Measurements from ENCODE around the gene SLC9A9.
"Not testable (repeated sequence)": the region's sequence is repeated elsewhere in the genome, so short reads cannot be mapped to it uniquely, and the experiment has no call there.

Gene SLC9A9

DNA sequence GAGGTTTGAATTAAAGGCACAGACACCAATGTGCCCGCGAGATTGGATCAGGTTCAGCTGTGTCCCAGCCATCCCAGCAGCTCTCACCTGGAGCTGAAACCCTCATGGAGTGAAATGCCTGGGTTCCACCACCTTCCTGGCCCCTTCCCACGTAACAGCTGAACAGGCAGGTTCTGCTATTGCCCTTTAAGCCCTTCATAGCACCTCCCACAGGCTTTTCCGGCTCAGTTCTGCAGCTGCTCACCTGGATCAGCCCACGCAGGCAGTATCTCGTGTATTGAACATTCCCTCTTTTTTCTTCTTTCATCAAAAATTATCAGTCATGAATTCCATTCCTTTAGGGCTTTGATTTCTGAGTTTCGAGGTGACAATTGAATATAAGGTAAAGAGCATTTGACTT, 129.8 kb downstream of the SLC9A9 start:
- no peak overlapping the region for H3K27ac Mint-ChIP-seq
- peaks cover 0 to 5% of the 10 kb centered on the region in 2 donors for H3K9me3 Mint-ChIP-seq
- ATAC-seq (no peak), DNase-seq (no peak)
- no peaks in the 10 kb centered on the region for H3K27me3 Mint-ChIP-seq
- H3K4me1 Mint-ChIP-seq = no peaks in the 10 kb centered on the region
- H3K4me3 Mint-ChIP-seq = no peak overlapping the region

DNA sequence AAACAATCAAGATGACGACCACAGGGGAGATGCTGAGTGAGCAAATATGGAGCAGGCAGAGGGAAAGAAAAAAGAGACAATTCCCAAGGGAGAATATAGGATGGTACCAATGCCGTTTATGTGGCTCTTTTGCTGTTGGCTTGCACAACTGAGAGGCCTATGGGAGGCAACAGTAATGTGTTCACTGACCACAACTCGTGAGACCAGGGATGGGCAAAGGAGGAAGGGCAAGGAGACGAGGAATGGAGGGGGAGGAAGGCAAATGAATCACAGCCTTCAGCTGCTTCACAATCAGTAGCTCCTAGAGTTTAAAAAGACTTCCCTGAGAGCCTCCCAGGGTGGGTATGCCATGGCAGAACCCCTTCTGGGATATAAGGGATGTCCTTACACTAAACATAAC, 131.5 kb downstream of the SLC9A9 start:
- no peaks in the 10 kb centered on the region for H3K27me3 Mint-ChIP-seq
- no peak overlapping the region for H3K4me3 Mint-ChIP-seq
- H3K27ac Mint-ChIP-seq = no peak overlapping the region
- H3K9me3 Mint-ChIP-seq = peaks cover 0 to 5% of the 10 kb centered on the region in 2 donors
- ATAC-seq (no peak), DNase-seq (no peak)
- no peaks in the 10 kb centered on the region for H3K4me1 Mint-ChIP-seq

DNA sequence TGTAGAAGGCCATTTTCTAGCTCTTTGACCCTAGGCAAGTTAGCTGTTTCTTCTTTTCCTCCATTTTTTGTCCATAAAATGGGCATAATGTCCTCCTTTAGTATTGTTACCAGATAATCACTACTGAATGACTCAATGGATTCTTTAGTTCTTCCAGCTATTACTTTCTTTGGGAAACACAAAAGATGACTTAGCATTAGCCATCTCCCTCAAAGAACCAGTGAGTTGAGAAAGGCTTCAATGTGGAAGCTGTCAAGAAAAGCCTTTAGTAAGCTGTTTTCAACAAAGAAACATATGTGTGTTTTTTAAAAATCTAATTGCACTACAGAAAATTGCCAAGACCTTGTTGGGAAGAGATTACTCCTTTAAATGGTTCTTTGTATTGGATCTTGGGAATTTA, 135.7 kb downstream of the SLC9A9 start:
- Mint-ChIP-seq H3K9me3 (peaks cover 0 to 5% of the 10 kb centered on the region in 2 donors), H3K27ac (no peak overlapping the region), H3K27me3 (no peaks in the 10 kb centered on the region), H3K4me1 (no peaks in the 10 kb centered on the region), H3K4me3 (no peak overlapping the region)
- ATAC-seq (no peak), DNase-seq (no peak)

DNA sequence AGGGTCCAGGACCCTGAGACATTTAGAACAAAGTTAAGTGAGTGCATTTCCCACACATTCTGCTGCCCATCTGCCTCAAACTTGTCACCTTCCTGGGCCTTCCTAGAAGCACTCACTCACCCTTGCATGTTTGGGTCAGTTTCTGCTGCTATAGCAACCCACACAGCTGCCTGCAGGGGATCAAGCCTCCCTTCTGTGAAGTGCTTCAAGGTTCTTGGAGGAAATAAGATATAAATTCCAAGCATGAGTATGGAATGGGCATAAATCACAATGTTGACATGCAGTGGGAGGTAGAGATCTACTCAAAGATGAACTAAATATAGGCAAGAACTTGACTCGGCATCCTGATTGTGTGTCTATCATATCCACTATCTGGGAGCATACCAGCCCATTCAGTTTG, 140.4 kb downstream of the SLC9A9 start:
- Mint-ChIP-seq H3K4me3 (no peak overlapping the region), H3K9me3 (no peaks in the 10 kb centered on the region), H3K27me3 (no peaks in the 10 kb centered on the region), H3K4me1 (no peaks in the 10 kb centered on the region), H3K27ac (no peak overlapping the region)
- no peak for DNase-seq
- ATAC-seq = no peak

DNA sequence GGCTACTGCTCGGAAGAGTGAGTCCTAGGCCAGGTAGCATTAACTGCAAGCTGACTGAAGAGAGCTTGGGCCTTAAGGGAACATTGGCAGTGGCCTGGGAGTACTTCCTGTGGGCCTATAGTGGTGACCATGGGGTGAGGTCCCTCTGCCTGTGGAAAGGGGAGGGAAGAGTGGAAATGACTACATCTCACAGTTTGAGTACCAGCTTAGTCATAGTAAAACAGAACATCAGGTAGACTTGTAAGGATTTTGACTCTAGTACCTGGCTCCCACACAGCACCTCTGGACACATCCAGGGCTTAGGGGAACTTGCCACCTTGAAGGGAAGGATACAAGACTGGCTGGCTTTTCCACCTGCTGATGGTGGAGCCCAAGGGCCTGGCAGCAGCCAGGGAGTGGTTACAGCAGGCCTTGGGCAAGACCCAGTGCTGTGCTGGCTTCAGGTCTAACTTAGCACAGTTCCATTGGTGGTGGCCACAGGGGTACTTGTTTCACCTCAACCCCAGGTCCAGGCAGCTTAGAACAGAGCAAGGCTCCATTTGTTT, 147.8 kb downstream of the SLC9A9 start:
- ATAC-seq (peak; percentile 35), DNase-seq (no peak)
- Mint-ChIP-seq H3K27ac (no peak overlapping the region), H3K27me3 (no peaks in the 10 kb centered on the region), H3K4me3 (no peak overlapping the region), H3K4me1 (no peaks in the 10 kb centered on the region), H3K9me3 (peaks cover 0 to 8% of the 10 kb centered on the region in 2 donors)

DNA sequence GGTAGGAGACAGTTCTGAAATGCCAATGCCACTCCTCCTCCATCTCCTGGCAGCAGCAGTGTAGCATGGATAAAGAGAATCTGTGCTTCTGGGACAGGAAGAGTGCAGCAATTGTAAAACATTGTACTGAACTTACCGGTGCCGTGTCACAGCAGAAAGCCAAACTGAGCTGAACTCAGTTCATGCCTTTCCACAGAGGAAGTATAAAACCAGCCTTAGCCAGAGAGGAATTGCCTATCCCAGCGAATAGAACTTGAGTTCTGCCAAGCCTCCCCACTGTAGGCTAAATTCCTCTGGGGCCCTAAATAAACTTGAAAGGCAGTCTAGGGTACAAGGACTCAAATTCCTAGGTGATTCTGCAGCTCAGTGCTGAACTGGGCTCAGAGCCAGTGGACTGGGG, 148.8 kb downstream of the SLC9A9 start:
- Mint-ChIP-seq H3K27me3 (no peaks in the 10 kb centered on the region), H3K4me1 (no peaks in the 10 kb centered on the region)

DNA sequence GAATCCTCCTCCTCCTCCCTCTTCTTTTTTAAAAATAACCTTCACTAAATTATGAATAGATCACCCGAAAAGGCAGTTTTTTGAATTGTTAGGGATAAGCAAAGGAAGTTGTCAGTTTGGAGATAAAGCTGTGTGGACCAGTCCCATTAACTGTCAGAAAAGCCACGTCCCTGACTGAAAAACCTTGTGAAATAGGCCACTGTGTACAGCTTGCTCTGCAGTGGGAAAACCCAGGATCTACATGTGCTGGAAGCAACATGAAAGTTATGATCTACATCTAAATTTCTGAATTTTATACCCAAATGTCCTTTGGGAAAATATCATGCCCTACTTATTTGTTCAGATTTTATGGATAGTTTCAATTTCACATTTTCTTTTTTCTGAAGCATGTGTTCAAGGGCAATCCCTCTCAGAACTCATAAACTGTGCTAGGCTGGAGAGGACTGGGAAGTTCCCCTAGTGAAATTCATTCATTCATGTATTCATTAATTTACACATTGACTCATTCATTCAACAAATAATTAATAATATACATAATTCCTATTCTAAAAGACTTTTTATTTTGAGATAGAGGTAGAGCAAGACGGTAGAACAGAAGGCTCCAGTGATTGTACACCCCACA, 149.5 kb downstream of the SLC9A9 start:
- H3K27me3 Mint-ChIP-seq = no peaks in the 10 kb centered on the region
- H3K27ac Mint-ChIP-seq = no peak overlapping the region
- no peaks in the 10 kb centered on the region for H3K4me1 Mint-ChIP-seq
- no peak overlapping the region for H3K4me3 Mint-ChIP-seq
- peaks cover 0 to 8% of the 10 kb centered on the region in 2 donors for H3K9me3 Mint-ChIP-seq
- ATAC-seq (no peak), DNase-seq (no peak)

More for the DNA sequence above, 148.8 kb downstream of the SLC9A9 start:
- H3K9me3 Mint-ChIP-seq = peaks cover 0 to 8% of the 10 kb centered on the region in 2 donors
- no peak for ATAC-seq
- H3K4me3 Mint-ChIP-seq = no peak overlapping the region
- DNase-seq = no peak
- no peak overlapping the region for H3K27ac Mint-ChIP-seq

DNA sequence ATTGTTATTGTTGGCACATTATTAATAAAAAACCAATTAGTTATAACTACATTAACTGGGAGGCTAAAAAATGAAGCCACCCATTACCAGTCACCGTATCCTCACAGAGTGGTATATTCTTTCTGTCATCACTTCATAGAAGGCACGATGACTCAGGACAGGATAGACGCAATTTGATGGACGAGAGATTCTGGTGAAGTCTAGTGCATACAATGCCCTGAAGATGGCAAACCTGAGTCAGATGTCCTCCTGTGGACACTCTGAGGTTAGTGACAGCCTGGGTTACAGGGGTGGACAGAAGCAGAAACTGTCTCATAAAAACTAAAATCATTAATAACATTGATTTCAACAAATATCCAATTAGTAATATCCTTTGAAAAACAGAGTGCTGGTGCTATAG, 150.3 kb downstream of the SLC9A9 start:
- Mint-ChIP-seq H3K27me3 (no peaks in the 10 kb centered on the region), H3K27ac (no peak overlapping the region), H3K9me3 (peaks cover 0 to 8% of the 10 kb centered on the region in 2 donors), H3K4me1 (no peaks in the 10 kb centered on the region), H3K4me3 (no peak overlapping the region)
- DNase-seq (no peak), ATAC-seq (no peak)

DNA sequence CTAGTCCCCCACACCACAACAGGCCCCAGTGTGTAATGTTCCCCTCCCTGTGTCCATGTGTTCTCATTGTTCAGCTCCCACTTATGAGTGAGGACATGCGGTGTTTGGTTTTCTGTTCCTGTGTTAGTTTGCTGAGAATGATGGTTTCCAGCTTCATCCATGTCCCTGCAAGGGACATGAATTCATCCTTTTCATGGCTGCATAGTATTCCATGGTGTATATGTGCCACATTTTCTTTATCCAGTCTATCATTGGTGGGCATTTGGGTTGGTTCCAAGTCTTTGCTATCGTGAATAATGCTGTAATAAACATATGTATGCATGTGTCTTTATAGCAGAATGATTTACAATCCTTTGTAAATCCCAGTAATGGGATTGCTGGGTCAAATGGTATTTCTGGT, 152.9 kb downstream of the SLC9A9 start:
- DNase-seq, H3K4me1 Mint-ChIP-seq, ATAC-seq, H3K27ac Mint-ChIP-seq, H3K27me3 Mint-ChIP-seq, H3K4me3 Mint-ChIP-seq, H3K9me3 Mint-ChIP-seq: not testable (repeated sequence)

DNA sequence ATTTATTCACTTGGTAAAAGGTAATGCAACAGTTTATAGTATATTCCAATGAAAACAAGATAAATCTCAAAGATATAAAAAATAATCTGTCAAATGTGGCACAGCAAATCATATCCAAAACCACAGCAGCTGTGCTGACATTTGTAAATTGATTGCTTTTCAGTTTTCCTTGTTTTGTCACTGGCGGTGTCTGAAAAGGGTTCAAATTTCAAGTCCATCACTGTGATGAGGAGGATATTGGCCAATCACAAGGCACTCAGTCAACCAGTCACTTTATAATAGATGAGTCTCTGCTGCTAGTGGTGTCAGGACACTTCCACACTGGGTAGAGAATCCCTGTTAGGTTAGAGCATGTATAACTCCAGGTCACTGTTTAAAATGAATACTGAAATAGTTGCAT, 154.8 kb downstream of the SLC9A9 start:
- Mint-ChIP-seq H3K9me3 (no peaks in the 10 kb centered on the region), H3K4me3 (no peak overlapping the region), H3K27ac (no peak overlapping the region), H3K4me1 (no peaks in the 10 kb centered on the region), H3K27me3 (no peaks in the 10 kb centered on the region)
- DNase-seq (no peak), ATAC-seq (no peak)

DNA sequence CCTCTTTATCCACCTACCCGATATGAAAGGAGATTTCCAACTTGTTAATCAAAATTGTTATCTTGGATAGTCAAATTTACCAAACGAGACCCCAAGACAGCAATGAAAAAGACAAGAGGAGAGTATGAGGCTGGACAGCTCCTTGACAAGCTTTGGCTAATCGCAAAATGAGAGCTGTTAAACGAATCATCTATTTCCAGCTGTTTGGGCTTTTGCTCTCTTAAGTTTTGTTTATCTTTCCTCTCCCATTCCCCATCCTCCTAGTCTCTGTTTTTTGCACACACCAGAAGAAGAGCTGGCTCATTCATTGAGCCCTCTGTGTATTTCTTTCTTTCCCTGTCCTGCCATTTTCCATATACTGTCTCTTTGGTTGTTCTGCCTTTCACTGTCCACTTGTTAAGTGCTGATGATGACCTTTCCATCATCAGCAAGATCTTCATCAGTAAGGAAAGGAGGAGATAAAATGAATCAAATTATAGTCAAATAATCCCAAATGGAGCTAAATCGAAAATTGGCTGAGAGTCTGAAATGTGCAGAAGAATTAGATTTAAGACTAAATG, 161.6 kb downstream of the SLC9A9 start:
- Mint-ChIP-seq H3K4me3 (no peak overlapping the region), H3K27me3 (no peaks in the 10 kb centered on the region), H3K9me3 (no peaks in the 10 kb centered on the region), H3K27ac (no peak overlapping the region), H3K4me1 (no peaks in the 10 kb centered on the region)
- DNase-seq (no peak), ATAC-seq (no peak)

DNA sequence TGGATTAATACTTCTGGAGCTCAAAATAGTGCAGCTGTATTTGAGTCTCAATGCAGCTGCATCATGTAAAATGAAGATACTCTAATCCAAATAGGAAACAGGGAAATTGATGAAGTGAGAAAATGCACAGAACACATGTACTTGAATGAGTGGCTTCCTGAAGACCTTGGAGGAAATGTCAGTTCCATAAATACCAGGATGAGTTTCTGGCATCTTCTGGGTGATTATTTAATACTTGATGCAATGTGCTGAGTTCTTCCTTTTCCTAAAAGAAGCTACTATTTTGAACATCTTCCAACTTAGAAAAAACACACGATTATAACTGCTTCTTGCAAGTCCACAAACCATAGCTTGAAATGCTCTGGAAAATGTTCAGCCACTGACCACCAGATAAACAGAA, 162.8 kb downstream of the SLC9A9 start:
- ATAC-seq (no peak), DNase-seq (no peak)
- Mint-ChIP-seq H3K9me3 (no peaks in the 10 kb centered on the region), H3K27me3 (no peaks in the 10 kb centered on the region), H3K4me3 (no peak overlapping the region), H3K4me1 (no peaks in the 10 kb centered on the region), H3K27ac (no peak overlapping the region)

DNA sequence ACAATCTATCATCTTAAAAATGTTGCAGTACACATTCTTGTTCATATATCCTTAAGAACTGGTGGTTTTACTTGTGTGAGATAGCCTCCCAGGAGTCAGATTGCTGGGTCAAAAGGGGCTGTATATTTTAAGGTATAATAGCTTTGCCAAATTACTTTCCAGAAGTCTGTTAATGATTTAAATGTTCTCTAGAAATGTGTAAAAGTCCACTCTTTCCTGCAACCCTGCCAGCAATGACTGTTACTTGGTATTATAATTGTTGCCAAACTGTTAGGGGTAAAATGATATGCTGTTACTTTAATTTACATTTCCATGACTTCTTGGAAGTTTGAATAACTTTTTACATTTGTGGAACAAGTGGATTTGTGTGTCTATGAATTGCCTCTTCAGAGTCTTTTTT, 170.8 kb downstream of the SLC9A9 start:
- no peaks in the 10 kb centered on the region for H3K27me3 Mint-ChIP-seq
- DNase-seq (no peak), ATAC-seq (no peak)
- peaks cover 7% of the 10 kb centered on the region for H3K4me1 Mint-ChIP-seq
- H3K27ac Mint-ChIP-seq = no peak overlapping the region
- no peaks in the 10 kb centered on the region for H3K9me3 Mint-ChIP-seq
- no peak overlapping the region for H3K4me3 Mint-ChIP-seq

DNA sequence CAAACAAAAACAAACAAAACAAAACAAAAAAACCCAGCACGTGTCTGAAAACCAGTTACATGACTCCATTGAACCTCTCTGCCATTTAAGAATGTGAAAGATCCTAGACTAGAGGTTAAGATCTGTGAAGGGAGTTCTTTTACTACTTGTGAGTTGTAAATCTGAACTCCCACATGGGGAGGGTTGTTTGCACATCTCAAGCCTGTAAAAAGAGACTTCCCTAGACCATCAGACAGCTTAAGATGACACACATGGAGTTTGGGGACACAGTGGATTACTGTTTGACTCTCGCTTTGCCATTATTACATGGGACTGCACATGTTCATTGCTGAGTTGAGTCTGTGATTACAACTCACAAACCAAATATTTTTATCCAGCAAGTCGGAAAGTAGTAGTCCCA, 171.5 kb downstream of the SLC9A9 start:
- Mint-ChIP-seq H3K4me3 (no peak overlapping the region), H3K27ac (no peak overlapping the region), H3K9me3 (no peaks in the 10 kb centered on the region), H3K4me1 (peaks cover 7% of the 10 kb centered on the region), H3K27me3 (no peaks in the 10 kb centered on the region)
- no peak for DNase-seq
- ATAC-seq = no peak

DNA sequence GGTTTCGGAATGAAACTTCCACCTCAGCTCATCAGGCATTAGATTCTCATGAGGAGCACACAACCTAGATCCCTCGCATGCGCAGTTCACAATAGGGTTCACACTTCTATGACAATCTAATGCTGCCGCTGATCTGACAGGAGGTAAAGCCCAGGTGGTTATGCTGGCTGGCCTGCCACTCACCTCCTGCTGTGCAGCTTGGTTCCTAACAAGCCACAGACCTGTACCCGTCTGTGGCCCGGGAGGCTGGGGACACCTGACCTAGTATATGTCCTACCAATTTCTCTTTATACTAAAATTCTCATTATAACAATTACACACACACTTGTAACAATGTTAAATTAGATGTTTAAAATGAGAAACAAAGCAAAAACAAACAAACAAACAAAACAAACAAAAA, 172.2 kb downstream of the SLC9A9 start:
- DNase-seq (no peak), ATAC-seq (no peak)
- H3K9me3 Mint-ChIP-seq = no peaks in the 10 kb centered on the region
- H3K27me3 Mint-ChIP-seq = no peaks in the 10 kb centered on the region
- H3K27ac Mint-ChIP-seq = peak overlapping the region in 1 of 2 donors; percentile 86
- no peak overlapping the region for H3K4me3 Mint-ChIP-seq
- H3K4me1 Mint-ChIP-seq = peaks cover 7% of the 10 kb centered on the region

DNA sequence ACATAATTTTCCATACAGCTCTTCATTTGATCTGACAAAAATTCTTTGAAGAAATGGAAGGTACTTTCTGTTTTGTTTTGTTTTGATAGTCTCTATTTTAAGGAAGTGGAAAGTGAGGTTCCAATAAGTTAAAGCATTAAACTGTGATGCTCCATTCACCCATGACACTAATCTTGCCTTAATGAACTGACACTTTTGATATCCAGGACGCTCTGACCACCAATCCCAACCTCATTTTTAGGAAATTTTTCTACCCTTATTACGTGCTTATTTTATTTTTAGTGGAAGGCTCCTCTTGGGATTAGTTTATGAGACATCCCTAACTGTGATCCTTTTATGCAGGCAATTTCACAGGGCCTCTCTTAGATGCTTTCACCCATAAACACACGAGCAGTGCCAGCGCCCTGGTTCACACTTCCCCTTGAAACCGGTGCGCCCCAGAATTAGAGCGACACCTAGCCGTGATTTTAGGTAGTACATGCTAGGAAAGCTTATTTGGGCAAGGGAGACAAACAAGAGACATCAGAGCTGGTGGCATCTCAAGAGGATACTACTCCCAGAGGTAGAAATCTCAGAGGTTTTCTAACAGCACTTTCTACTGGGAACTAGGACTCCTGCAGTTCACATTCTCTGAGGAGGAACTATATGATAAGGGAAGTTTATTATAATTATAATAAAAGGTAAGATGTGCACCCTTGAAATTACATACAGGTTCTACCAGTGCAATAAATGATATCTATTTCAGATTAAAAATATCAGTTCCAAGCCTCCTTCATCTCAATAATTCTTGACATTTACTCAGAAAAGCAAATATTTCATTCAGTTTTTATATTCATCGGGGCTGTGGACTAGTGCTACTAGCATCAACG, 173.9 kb downstream of the SLC9A9 start:
- H3K9me3 Mint-ChIP-seq = no peaks in the 10 kb centered on the region
- DNase-seq = peak; percentile 77 to 84
- peak; percentile 90 for ATAC-seq
- H3K27me3 Mint-ChIP-seq = no peaks in the 10 kb centered on the region
- H3K4me3 Mint-ChIP-seq = peak overlapping the region; percentile 65 to 69
- H3K4me1 Mint-ChIP-seq = peaks cover 18% of the 10 kb centered on the region
- peak overlapping the region; percentile 1 to 63 for H3K27ac Mint-ChIP-seq

Measured in stimulated activated naive CD8-positive, alpha-beta T cell treated with anti-CD3 and anti-CD28 coated beads, Interleukin-15, amount 100 ng/mL, for 72 hours (primary cell).